HepG2 (cell line): ENCODE results near the gene ADGRB3.

Experiments
- ARID3A ChIP-seq: IDR thresholded peaks from 2 replicates; pipeline ENCODE4 v1.6.1; 2012; ENCODE audit warnings: low read depth, low read length, improper control_type of control experiment
- ATF3 ChIP-seq: sonication (generic); formaldehyde crosslinking; IDR thresholded peaks from 2 replicates; pipeline ENCODE4 v1.4.0; 2020; ENCODE audit warnings: missing genetic modification reagents
- CSRNP1 ChIP-seq: sonication (generic); formaldehyde crosslinking; IDR thresholded peaks from 2 replicates; pipeline ENCODE4 v1.8.1; 2023; ENCODE audit warnings: mild to moderate bottlenecking, missing genetic modification reagents
- CTCF ChIP-seq: sonication (generic); formaldehyde crosslinking; IDR thresholded peaks from 2 replicates; pipeline ENCODE4 v1.5.0; 2020; ENCODE audit warnings: mild to moderate bottlenecking, missing genetic modification reagents, moderate library complexity
- HOXD1 ChIP-seq: sonication (generic); formaldehyde crosslinking; IDR thresholded peaks from 2 replicates; pipeline ENCODE4 v1.5.0; 2020; ENCODE audit warnings: missing genetic modification reagents
- KDM5A ChIP-seq: fragments of 200-600 bp; sonication (generic); IDR thresholded peaks from 2 replicates; pipeline ENCODE4 v1.7.0; 2018; ENCODE audit warnings: antibody characterized with exemption, mild to moderate bottlenecking, low read length, borderline replicate concordance
- RFX5 ChIP-seq: IDR thresholded peaks from 2 replicates; pipeline ENCODE4 v1.6.1; 2011; ENCODE audit warnings: low read depth, low read length, improper control_type of control experiment
- SKIL ChIP-seq: sonication (generic); formaldehyde crosslinking; IDR thresholded peaks from 2 replicates; pipeline ENCODE4 v1.8.0; 2022; ENCODE audit warnings: missing genetic modification reagents, mild to moderate bottlenecking, moderate library complexity, borderline replicate concordance
- ZBTB46 ChIP-seq: sonication (generic); formaldehyde crosslinking; IDR thresholded peaks from 2 replicates; pipeline ENCODE4 v1.4.0; 2020; ENCODE audit warnings: mild to moderate bottlenecking, missing genetic modification reagents, borderline replicate concordance
- ZNF749 ChIP-seq: sonication (generic); formaldehyde crosslinking; IDR thresholded peaks from 2 replicates; pipeline ENCODE4 v1.8.0; 2022; ENCODE audit warnings: mild to moderate bottlenecking, missing genetic modification reagents, moderate library complexity, borderline replicate concordance
- ZSCAN12 ChIP-seq: sonication (generic); formaldehyde crosslinking; IDR thresholded peaks from 2 replicates; pipeline ENCODE4 v1.9.0; 2021; ENCODE audit warnings: mild to moderate bottlenecking, missing genetic modification reagents

- TF ChIP-seq ZBTB46 (CRISPR knock-in tag) (no peak), CTCF (CRISPR knock-in tag) (no peak), CSRNP1 (no peak), HOXD1 (CRISPR knock-in tag) (no peak), SKIL (CRISPR knock-in tag) (no peak), ARID3A (no peak), ATF3 (no peak), KDM5A (no peak), ZNF749 (no peak), RFX5 (no peak), ZSCAN12 (CRISPR knock-in tag) (no peak)
These were observed 76.4 kb downstream of the ADGRB3 start for GRCh38 chr6:68711386-68712000.
